ENCODE measurements around the gene PRKCE. TPM values are rescaled to one million over a fixed set of nuclear protein-coding genes. Genes with fewer than 3 reads are reported as not detected.

PRKCE gene
- total RNA-seq, 1 experiment from 2014 or later: 21.7 TPM

DNA sequence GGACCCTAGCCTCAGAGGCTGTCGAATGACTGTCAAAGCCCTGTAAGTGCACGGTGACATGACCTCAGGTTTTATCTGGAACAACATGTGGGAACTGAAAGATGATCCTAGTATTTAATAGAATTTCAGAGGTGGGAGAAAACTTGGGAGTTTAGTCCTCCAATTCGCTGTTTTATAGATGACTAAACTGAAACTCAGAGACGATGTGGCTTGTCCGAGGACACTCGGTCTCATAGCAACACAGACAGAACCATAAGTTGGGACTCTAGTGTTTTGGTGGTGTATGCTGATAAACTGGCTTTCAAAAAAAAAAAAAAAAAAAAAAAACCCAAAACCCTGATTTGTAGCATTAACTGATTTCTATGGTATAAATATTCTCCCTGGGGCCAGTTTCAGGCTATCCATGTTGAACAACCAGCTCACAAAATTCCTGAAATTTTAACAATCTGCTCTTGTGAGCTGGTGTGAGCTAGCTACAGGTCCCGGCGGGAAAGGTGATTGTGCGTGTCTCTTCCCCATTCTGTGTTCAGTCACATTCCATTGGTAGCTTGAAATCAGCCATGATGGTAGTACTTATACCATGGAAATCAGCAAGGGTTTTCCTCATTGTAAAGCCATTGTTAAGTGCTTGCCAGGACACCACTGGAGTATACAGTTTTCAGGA is 450.2 kb downstream of the PRKCE start:
- Histone ChIP-seq H3F3A (ENCODE audit: insufficient read depth, low read depth) (peaks cover 31% of the 10 kb centered on the region), H3K36me3 (ENCODE audit: low read depth) (peaks cover 37% of the 10 kb centered on the region; the same call in 1 of the 2 replicates), H3K4me1 (replicated peaks; ENCODE audit: insufficient read depth) (peaks cover 26% of the 10 kb centered on the region), H2AFZ (no peak overlapping the region), H3K79me2 (ENCODE audit: low read depth) (no peaks in the 10 kb centered on the region), H3K9me3 (ENCODE audit: insufficient read depth, low read depth) (peaks cover 32% of the 10 kb centered on the region), H3K4me3 (no peak overlapping the region), H3K27ac (no peak overlapping the region), H4K20me1 (ENCODE audit: insufficient read depth) (no peaks in the 10 kb centered on the region), H3K27me3 (ENCODE audit: insufficient read depth, low read depth) (no peaks in the 10 kb centered on the region), H3K4me2 (no peak overlapping the region), H3K9me2 (ENCODE audit: insufficient read depth) (no peaks in the 10 kb centered on the region)
- ChIA-PET POLR2A (ENCODE audit: unreplicated experiment) (interaction anchor here (0.7 kb wide), 1 partner anchor 50 kb away, joined by 3 read pairs; no protein-coding TSS in a partner anchor), CTCF (no interaction called here)
- no peak for TF ChIP-seq EZH2 (IDR thresholded peaks at IDR 0.05; ENCODE audit: low read depth)
- TF ChIP-seq, protein P1, sequence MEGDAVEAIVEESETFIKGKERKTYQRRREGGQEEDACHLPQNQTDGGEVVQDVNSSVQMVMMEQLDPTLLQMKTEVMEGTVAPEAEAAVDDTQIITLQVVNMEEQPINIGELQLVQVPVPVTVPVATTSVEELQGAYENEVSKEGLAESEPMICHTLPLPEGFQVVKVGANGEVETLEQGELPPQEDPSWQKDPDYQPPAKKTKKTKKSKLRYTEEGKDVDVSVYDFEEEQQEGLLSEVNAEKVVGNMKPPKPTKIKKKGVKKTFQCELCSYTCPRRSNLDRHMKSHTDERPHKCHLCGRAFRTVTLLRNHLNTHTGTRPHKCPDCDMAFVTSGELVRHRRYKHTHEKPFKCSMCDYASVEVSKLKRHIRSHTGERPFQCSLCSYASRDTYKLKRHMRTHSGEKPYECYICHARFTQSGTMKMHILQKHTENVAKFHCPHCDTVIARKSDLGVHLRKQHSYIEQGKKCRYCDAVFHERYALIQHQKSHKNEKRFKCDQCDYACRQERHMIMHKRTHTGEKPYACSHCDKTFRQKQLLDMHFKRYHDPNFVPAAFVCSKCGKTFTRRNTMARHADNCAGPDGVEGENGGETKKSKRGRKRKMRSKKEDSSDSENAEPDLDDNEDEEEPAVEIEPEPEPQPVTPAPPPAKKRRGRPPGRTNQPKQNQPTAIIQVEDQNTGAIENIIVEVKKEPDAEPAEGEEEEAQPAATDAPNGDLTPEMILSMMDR (conservative IDR thresholded peaks at IDR 0.05): no peak
- BruUV-seq (replicated peaks): no TSS peak
- no peak for DNase-seq
- intact Hi-C loops (cut with micrococcal nuclease; ENCODE audit: unreplicated experiment): no loop called here

DNA sequence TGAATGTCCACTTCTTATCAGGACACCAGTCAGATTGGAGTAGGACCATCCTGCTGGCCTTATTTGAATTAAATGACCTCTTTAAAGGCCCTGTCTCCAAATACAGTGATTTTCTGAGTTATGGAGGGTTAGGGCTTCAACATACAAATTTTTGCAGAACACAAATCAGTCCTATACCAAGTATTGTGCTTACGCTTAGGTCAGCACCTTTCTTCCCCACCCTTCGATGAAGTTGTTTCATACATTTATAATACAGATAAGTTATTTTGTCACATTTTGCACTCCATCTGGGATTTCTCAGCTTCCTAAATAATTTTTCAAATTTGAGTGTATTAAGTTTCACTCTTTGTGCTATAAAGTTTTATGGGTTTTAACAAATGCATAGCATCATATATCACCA is 455.2 kb downstream of the PRKCE start:
- H3K27me3 ChIP-seq (ENCODE audit: insufficient read depth, low read depth): no peaks in the 10 kb centered on the region
- BruUV-seq (replicated peaks): no TSS peak
- TF ChIP-seq EZH2 (IDR thresholded peaks at IDR 0.05; ENCODE audit: low read depth): no peak
- TF ChIP-seq, protein P1 (conservative IDR thresholded peaks at IDR 0.05): no peak
- H3K4me3 ChIP-seq: no peak overlapping the region
- no peaks in the 10 kb centered on the region for H3K9me2 ChIP-seq (ENCODE audit: insufficient read depth)
- DNase-seq: peak in 1 of 2 experiments; percentile 21
- ChIA-PET CTCF (no interaction called here), POLR2A (ENCODE audit: unreplicated experiment) (interaction anchor here (0.6 kb wide), 1 partner anchor 11 kb away, joined by 7 read pairs; no protein-coding TSS in a partner anchor)
- no peaks in the 10 kb centered on the region for H4K20me1 ChIP-seq (ENCODE audit: insufficient read depth)
- intact Hi-C loops (cut with micrococcal nuclease; ENCODE audit: unreplicated experiment): no loop called here
- no peak overlapping the region for H3K4me2 ChIP-seq
- H3K36me3 ChIP-seq (ENCODE audit: low read depth): 0 out of 2 replicates have a peak, but pooled peaks cover 27% of the 10 kb centered on the region
- no peaks in the 10 kb centered on the region for H3F3A ChIP-seq (ENCODE audit: insufficient read depth, low read depth)
- H3K9me3 ChIP-seq (ENCODE audit: insufficient read depth, low read depth): peaks cover 36% of the 10 kb centered on the region
- H3K4me1 ChIP-seq (replicated peaks; ENCODE audit: insufficient read depth): no peaks in the 10 kb centered on the region
- H3K79me2 ChIP-seq (ENCODE audit: low read depth): no peaks in the 10 kb centered on the region
- no peak overlapping the region for H2AFZ ChIP-seq
- H3K27ac ChIP-seq: no peak overlapping the region

DNA sequence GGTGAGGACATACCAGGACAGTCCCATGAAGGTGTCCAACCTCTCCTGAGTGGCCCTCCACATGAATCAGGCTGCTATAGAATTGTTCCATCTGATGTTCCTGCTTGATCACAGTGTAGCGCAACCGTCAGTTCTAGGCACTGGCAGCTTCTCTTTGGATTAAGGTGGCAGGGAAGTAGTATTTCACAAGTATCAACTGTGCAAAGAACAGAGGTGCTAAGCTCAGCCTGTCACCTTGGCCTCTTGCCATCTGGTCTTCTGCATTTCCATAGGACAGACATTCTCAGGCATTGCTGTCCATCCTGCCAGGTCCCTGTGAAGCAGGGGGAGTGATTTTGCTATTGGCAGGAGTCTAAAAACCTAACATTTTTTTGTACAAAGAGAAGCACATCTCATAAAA is 463.5 kb downstream of the PRKCE start:
- Histone ChIP-seq H3K79me2 (ENCODE audit: low read depth) (no peaks in the 10 kb centered on the region), H3K4me3 (no peak overlapping the region), H3K9me2 (ENCODE audit: insufficient read depth) (no peaks in the 10 kb centered on the region), H2AFZ (no peak overlapping the region), H3F3A (ENCODE audit: insufficient read depth, low read depth) (peaks cover 13% of the 10 kb centered on the region), H3K4me1 (replicated peaks; ENCODE audit: insufficient read depth) (peaks cover 31% of the 10 kb centered on the region), H3K27ac (no peak overlapping the region), H3K36me3 (ENCODE audit: low read depth) (no peaks in the 10 kb centered on the region), H4K20me1 (ENCODE audit: insufficient read depth) (no peaks in the 10 kb centered on the region), H3K9me3 (ENCODE audit: insufficient read depth, low read depth) (peaks cover 4% of the 10 kb centered on the region; the same call in 1 of the 2 replicates), H3K27me3 (ENCODE audit: insufficient read depth, low read depth) (no peaks in the 10 kb centered on the region), H3K4me2 (no peak overlapping the region)
- TF ChIP-seq, protein P1 (conservative IDR thresholded peaks at IDR 0.05): no peak
- TF ChIP-seq EZH2 (IDR thresholded peaks at IDR 0.05; ENCODE audit: low read depth): no peak
- CTCF ChIA-PET: no interaction called here
- POLR2A ChIA-PET (ENCODE audit: unreplicated experiment): no interaction called here
- no TSS peak for BruUV-seq (replicated peaks)
- DNase-seq: no peak
- intact Hi-C loops (cut with micrococcal nuclease; ENCODE audit: unreplicated experiment): no loop called here
